Psoas muscle (tissue), 8 donors: ENCODE data around the gene GAPDHS. TPM values are rescaled to one million over a fixed set of nuclear protein-coding genes. Genes with fewer than 3 reads are reported as not detected.

Source experiments
- ATAC-seq, 4 donors: fragments of 200-7000 bp; cut with Tn5 transposase; one replicate each; pipeline ENCODE4 v1.9.1; 2020; ENCODE audit warnings: moderate library complexity in 3 of 4, mild to moderate bottlenecking in 2 of 4
- DNase-seq, 2 donors: peaks; one replicate each; pipeline ENCODE4 v3.0.0-alpha.2; 2020
- H3K27ac ChIP-seq: fragments of 200-600 bp; one replicate; pipeline ENCODE4 v1.8.0; 2022
- H3K27me3 ChIP-seq, 3 donors: fragments of 200-600 bp in 1 of 3; one replicate each; pipeline versions ENCODE4 v1.6.1 to v1.8.0; 2013 to 2022; ENCODE audit warnings: low read length in 2 of 3, mild to moderate bottlenecking in 2 of 3, moderate library complexity in 1 of 3; ENCODE audit not compliant: insufficient read depth in 3 of 3
- H3K36me3 ChIP-seq, 2 donors: fragments of 200-600 bp in 1 of 2; one replicate each; pipeline versions ENCODE4 v1.6.1 to v1.8.0; 2013 to 2022; ENCODE audit warnings: low read depth in 1 of 2, mild to moderate bottlenecking in 1 of 2, moderate library complexity in 1 of 2; ENCODE audit not compliant: insufficient read depth in 1 of 2
- H3K4me1 ChIP-seq: fragments of 200-600 bp; one replicate; pipeline ENCODE4 v1.8.0; 2022
- H3K4me3 ChIP-seq: fragments of 200-600 bp; one replicate; pipeline ENCODE4 v1.8.0; 2022; ENCODE audit warnings: mild to moderate bottlenecking
- H3K9me3 ChIP-seq: fragments of 200-600 bp; one replicate; pipeline ENCODE4 v1.8.0; 2022
- WGBS, 3 donors: extraction: QIAGEN DNeasy Blood & Tissue Kit; methylation state at CpG; one replicate each; pipeline versions ENCODE4 v1.1.6 to v1.1.7; 2013; 5-methylcytosine and 5-hydroxymethylcytosine counted together
- intact Hi-C, 2 donors: fragments of 100-400 bp; cut with DNase I; formaldehyde crosslinking; loops; one replicate each; pipeline versions ENCODE4 v1.11.0 to v1.14.2; 2022
- polyA plus RNA-seq, 3 donors: library from polyadenylated mRNA; stranded (reverse); fragments of 200-250 nt; gene quantifications; one replicate each; pipeline ENCODE4 v1.2.3, GENCODE V29; 2013
- total RNA-seq, 4 donors: library from RNA; stranded (reverse); fragmentation: NEBNext Ultra II Directional in 2 of 4; extraction: Animal tissue kit (Norgen Biotek cat#: 25700) in 2 of 4; gene quantifications; one replicate each; pipeline versions ENCODE4 v1.2.1 to v1.2.4, GENCODE V29; 2021 to 2023
- TF ChIP-seq, protein P1 (sequence below): fragments of 200-600 bp; IDR thresholded peaks from one replicate; pipeline ENCODE4 v1.8.0; 2022; ENCODE audit warnings: antibody characterized with exemption
- donor health status: healthy with polysubstance abuse.
- donor health status: DM: no; HTN: no; CAD: no; lungs with moderate emphysema.
- donor health status: Bipolar disorder and iron deficiency.
- donor health status: healthy.
- donor health status: DM: yes; HTN: yes; CAD: no.
- donor health status: DM: no; HTN: no; CAD: no.
- donor health status: DM: no; HTN: no; CAD: no.
- donor health status: DM: yes; HTN: yes; CAD: no.

GAPDHS gene
- total and polyA plus RNA-seq, 7 donors = not detected

DNA sequence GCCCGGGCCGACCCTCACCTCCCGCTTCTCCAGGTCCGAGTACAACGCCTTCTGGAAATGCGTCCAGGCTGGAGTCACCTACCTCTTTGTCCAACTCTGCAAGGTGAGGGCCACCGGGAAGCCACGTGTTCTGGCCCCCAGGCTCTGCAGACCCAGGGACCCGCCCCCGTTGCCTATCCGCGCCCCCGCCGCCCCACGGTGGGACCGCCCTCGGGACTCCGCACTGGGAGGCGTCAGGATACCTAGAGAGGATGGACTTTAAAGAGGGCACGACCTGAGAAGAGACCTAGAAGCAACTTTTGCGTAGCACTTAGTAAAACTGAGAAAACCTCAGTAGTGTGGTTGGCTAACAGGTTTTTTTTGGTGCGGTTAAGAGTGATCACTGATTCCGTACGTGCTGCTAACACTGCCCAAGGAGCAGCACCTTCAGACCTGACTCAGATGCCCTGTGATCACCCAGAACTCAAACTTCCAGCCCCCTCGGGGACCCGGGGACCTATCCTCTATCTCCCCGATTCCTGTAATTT lies 12.7 kb downstream of the GAPDHS start:
- ATAC-seq (peak; percentile 18 to 51 (median 44)), DNase-seq (peak; percentile 47 to 60)
- TF ChIP-seq, protein P1, sequence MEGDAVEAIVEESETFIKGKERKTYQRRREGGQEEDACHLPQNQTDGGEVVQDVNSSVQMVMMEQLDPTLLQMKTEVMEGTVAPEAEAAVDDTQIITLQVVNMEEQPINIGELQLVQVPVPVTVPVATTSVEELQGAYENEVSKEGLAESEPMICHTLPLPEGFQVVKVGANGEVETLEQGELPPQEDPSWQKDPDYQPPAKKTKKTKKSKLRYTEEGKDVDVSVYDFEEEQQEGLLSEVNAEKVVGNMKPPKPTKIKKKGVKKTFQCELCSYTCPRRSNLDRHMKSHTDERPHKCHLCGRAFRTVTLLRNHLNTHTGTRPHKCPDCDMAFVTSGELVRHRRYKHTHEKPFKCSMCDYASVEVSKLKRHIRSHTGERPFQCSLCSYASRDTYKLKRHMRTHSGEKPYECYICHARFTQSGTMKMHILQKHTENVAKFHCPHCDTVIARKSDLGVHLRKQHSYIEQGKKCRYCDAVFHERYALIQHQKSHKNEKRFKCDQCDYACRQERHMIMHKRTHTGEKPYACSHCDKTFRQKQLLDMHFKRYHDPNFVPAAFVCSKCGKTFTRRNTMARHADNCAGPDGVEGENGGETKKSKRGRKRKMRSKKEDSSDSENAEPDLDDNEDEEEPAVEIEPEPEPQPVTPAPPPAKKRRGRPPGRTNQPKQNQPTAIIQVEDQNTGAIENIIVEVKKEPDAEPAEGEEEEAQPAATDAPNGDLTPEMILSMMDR = no peak
- Histone ChIP-seq H3K27ac (peak overlapping the region; percentile 90), H3K4me1 (peaks cover 27% of the 10 kb centered on the region), H3K9me3 (no peaks in the 10 kb centered on the region), H3K4me3 (peak overlapping the region; percentile 79), H3K36me3 (peaks cover 0 to 19% of the 10 kb centered on the region in 2 donors), H3K27me3 (no peaks in the 10 kb centered on the region)
- 3% methylated on average over 24 to 27 of the region's 27 CpGs for WGBS, 3 donors
- intact Hi-C loops = loop anchor here (2.0 to 10.0 kb wide), 4 partner anchors 83 to 389 kb away; partner anchors contain the start of genes COX6B1 (in 1 of the 2), KMT2B (in 1 of the 2), LRFN3 (in 1 of the 2) and RBM42 (in 1 of the 2)

DNA sequence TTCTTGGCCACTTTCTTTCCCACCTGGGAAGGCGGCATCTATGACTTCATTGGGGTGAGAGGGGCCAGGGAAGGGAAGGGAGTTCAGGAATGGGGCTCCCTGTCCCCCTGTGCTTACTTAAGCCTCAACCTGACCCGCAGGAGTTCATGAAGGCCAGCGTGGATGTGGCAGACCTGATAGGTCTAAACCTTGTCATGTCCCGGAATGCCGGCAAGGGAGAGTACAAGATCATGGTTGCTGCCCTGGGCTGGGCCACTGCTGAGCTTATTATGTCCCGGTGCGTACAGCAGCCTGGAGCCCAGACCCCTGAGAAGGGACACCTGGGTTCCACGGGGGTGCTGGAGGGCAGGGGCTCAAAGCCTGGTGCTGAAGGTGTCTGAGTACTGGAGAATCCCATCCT lies 13.3 kb downstream of the GAPDHS start:
- TF ChIP-seq, protein P1 = no peak
- no peaks in the 10 kb centered on the region for H3K27me3 ChIP-seq
- peak overlapping the region; percentile 79 for H3K4me3 ChIP-seq
- peaks cover 27% of the 10 kb centered on the region for H3K4me1 ChIP-seq
- H3K9me3 ChIP-seq = no peaks in the 10 kb centered on the region
- ATAC-seq (no peak), DNase-seq (no peak)
- peaks cover 0 to 19% of the 10 kb centered on the region in 2 donors for H3K36me3 ChIP-seq
- 83 to 90% (median 87%) methylated on average over 8 of the region's 8 CpGs for whole genome bisulfite sequencing, 3 donors
- intact Hi-C loops = loop anchor here (5.0 to 10.0 kb wide), 3 partner anchors 101 to 388 kb away; partner anchors contain the start of genes COX6B1 (in 1 of the 2), KMT2B (in 1 of the 2) and LRFN3 (in 1 of the 2)
- H3K27ac ChIP-seq = peak overlapping the region; percentile 90

DNA sequence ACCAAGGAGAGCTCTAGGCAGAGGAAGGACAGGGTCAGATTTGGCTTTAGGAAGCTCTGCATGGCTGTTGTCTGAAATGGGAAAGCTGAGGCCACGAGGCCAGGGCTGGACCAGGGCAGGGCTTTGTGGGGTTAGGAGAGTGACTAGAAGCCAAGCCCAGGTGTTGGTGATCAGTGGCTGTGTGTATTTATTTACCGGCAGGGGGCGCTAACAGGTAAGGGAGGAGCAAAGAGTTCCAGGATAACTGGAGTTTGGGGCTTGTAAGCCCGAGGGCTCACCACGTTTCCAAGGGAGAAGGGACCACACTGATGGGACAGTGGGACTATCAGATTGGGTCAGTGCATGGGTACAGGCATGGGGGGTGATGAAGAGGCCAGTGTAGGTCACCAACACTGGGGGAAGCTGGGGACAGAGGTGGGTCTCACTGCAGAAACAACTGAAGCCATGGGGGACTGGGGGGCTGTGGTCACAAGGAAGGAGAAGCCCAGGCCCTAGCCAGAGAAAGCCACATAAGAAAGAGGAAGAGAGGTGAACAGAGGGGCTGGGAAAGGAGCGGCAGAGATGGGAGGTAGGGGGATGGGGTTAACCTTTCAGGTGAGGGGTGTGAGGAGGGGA lies 16.0 kb downstream of the GAPDHS start:
- no peak for DNase-seq
- ATAC-seq = peak in 3 of 4 donors; percentile 27 to 39 (median 29)
- Histone ChIP-seq H3K4me1 (peaks cover 23% of the 10 kb centered on the region), H3K27me3 (no peaks in the 10 kb centered on the region), H3K4me3 (no peak overlapping the region), H3K9me3 (no peaks in the 10 kb centered on the region), H3K36me3 (peaks cover 0 to 19% of the 10 kb centered on the region in 2 donors), H3K27ac (no peak overlapping the region)
- WGBS, 3 donors = 18 to 23% (median 21%) methylated on average over 6 of the region's 6 CpGs
- TF ChIP-seq, protein P1 = peak; percentile 68
- intact Hi-C loops = loop anchor here (1.0 to 10.0 kb wide), 4 partner anchors 98 to 386 kb away; partner anchors contain the start of genes COX6B1 (in 1 of the 2), KMT2B (in 1 of the 2) and LRFN3 (in 1 of the 2)

DNA sequence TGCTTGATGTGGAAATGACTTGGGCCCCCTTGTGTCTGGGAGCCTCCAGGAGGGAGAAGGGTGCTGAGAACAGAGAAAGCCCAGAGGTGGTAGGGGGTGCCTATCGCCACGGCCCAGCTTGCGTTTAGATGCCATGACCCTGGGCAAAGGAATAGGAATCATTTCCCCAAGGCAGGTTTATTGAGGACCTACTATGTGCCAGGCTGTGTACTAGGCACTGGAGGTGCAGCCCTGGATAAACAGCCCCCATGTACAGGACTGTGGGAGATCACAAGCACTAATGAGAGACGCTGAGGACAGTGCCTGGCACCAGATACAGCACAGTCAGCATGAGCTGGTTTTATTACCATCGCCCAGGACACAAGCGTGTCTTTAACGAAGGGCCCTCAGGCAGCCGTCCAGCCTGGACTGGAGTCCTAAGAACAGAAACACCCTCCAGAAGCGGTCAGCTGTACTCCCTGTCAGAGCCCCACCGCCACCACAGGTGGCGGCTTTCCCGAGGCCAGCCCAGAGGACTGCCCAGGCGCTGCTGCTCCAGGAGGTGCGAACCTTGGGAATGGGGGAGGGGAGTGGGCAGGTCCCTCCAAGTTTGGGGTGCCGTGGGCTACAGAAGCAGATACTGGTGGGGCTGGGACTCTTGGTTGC lies 16.7 kb downstream of the GAPDHS start:
- intact Hi-C loops = loop anchor here (1.0 to 10.0 kb wide), 5 partner anchors 55 to 385 kb away; partner anchors contain the start of genes COX6B1 (in 1 of the 2), KMT2B (in 1 of the 2) and LRFN3 (in 1 of the 2)
- 58 to 81% (median 65%) methylated on average over 15 of the region's 15 CpGs for WGBS, 3 donors
- ATAC-seq (no peak), DNase-seq (no peak)
- Histone ChIP-seq H3K27ac (no peak overlapping the region), H3K27me3 (no peaks in the 10 kb centered on the region), H3K36me3 (peaks cover 0 to 19% of the 10 kb centered on the region in 2 donors), H3K4me3 (no peak overlapping the region), H3K9me3 (no peaks in the 10 kb centered on the region), H3K4me1 (peaks cover 18% of the 10 kb centered on the region)
- TF ChIP-seq, protein P1 = no peak
